Measurements from ENCODE around the gene HIBCH. TPM values are rescaled to one million over a fixed set of nuclear protein-coding genes. Genes with fewer than 3 reads are reported as not detected.

The HIBCH gene
- total RNA-seq, 1 donor from 2014 or later = 22.0 TPM

DNA sequence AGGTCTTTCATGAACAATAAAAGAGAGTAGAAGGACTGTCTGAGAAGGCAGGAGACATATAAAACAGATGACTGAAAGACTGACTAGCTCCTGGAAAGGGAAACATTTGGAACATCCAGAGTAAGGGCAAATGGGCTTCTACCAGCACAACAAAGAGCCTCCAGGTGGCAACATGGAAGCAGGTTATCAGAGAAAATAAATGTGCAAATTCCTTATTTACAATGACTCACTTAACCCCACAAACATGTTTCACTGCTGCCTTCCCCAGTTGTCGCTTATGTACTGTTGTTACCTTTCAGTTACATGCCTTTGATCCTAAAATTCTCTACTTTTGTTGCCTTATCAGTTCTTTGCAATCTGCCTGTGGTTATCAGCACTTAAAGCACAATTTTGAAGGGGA, 117.0 kb downstream of the HIBCH start:
- no peaks in the 10 kb centered on the region for H3K9me3 Mint-ChIP-seq (ENCODE audit: unreplicated experiment)
- no peak overlapping the region for H3K27ac Mint-ChIP-seq (ENCODE audit: unreplicated experiment)
- DNase-seq = no peak
- H3K27me3 Mint-ChIP-seq (ENCODE audit: unreplicated experiment) = no peaks in the 10 kb centered on the region
- no peaks in the 10 kb centered on the region for H3K4me1 Mint-ChIP-seq (ENCODE audit: low read depth, unreplicated experiment)
- TF ChIP-seq, protein P1, sequence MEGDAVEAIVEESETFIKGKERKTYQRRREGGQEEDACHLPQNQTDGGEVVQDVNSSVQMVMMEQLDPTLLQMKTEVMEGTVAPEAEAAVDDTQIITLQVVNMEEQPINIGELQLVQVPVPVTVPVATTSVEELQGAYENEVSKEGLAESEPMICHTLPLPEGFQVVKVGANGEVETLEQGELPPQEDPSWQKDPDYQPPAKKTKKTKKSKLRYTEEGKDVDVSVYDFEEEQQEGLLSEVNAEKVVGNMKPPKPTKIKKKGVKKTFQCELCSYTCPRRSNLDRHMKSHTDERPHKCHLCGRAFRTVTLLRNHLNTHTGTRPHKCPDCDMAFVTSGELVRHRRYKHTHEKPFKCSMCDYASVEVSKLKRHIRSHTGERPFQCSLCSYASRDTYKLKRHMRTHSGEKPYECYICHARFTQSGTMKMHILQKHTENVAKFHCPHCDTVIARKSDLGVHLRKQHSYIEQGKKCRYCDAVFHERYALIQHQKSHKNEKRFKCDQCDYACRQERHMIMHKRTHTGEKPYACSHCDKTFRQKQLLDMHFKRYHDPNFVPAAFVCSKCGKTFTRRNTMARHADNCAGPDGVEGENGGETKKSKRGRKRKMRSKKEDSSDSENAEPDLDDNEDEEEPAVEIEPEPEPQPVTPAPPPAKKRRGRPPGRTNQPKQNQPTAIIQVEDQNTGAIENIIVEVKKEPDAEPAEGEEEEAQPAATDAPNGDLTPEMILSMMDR (IDR thresholded peaks at IDR 0.05; ENCODE audit: partially characterized antibody, unreplicated experiment) = no peak
- H3K36me3 Mint-ChIP-seq (ENCODE audit: unreplicated experiment) = no peaks in the 10 kb centered on the region
- no peak overlapping the region for H3K4me3 Mint-ChIP-seq (ENCODE audit: unreplicated experiment)

DNA sequence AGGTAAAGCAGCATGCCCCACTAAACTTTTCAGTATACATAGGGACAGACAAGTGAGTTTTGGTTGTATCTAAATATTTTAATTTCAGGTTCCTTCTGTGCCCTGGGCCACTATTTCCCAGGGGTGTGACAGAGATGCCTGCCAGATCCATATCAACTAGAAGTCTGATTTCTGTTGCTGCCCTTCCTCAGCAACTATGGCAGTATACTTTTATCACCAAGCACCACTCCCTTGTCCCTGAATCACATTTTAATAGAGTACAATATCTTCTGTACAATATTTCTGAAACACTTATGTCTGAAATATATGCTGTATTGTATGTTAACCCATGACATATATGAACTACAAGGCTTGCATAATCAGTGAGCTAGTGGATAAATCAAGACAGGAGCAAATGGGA, 117.6 kb downstream of the HIBCH start:
- Mint-ChIP-seq H3K4me1 (ENCODE audit: low read depth, unreplicated experiment) (no peaks in the 10 kb centered on the region), H3K36me3 (ENCODE audit: unreplicated experiment) (no peaks in the 10 kb centered on the region), H3K27ac (ENCODE audit: unreplicated experiment) (no peak overlapping the region), H3K4me3 (ENCODE audit: unreplicated experiment) (no peak overlapping the region), H3K9me3 (ENCODE audit: unreplicated experiment) (no peaks in the 10 kb centered on the region), H3K27me3 (ENCODE audit: unreplicated experiment) (no peaks in the 10 kb centered on the region)
- TF ChIP-seq, protein P1 (IDR thresholded peaks at IDR 0.05; ENCODE audit: partially characterized antibody, unreplicated experiment) = no peak
- no peak for DNase-seq

DNA sequence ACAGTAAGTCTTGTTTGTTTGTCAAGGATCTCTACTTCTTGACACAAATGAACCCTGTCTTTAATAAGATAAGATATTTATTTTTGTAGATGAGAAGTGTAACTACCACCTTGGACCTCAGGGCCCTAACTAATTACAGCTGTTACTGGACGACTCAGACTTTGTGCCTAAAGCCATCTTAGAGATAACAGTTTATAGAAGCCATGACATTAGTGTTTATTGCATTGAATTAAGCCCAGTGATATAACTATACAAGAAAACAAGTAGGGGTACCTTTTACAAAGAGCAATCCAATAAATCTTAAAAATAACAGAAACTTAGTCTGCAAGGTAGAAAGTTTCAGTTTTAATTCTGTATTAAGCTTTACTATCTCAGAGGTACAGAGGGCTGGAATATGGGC, 119.0 kb downstream of the HIBCH start:
- H3K4me1 Mint-ChIP-seq (ENCODE audit: low read depth, unreplicated experiment) = no peaks in the 10 kb centered on the region
- TF ChIP-seq, protein P1 (IDR thresholded peaks at IDR 0.05; ENCODE audit: partially characterized antibody, unreplicated experiment) = no peak
- H3K9me3 Mint-ChIP-seq (ENCODE audit: unreplicated experiment) = no peaks in the 10 kb centered on the region
- H3K27me3 Mint-ChIP-seq (ENCODE audit: unreplicated experiment) = no peaks in the 10 kb centered on the region
- H3K4me3 Mint-ChIP-seq (ENCODE audit: unreplicated experiment) = no peak overlapping the region
- no peaks in the 10 kb centered on the region for H3K36me3 Mint-ChIP-seq (ENCODE audit: unreplicated experiment)
- no peak overlapping the region for H3K27ac Mint-ChIP-seq (ENCODE audit: unreplicated experiment)
- no peak for DNase-seq

DNA sequence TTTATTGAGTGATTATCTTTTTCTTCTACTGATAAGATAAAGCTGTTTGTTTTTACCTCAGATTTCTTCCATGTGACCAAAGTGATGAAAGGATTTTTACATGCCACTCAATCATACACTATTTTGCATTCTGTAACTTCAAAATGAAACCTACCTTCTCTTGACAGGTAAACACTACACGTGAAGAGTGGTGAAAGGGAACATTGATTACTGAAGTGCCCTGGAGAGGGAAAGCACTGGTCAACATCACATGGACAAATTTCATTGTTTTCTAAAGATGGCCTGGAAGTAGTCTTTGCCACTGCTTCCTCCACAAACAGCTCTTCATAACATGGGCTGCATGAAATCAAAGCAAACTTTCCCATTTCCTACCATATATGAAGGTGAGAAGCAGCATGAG, 120.1 kb downstream of the HIBCH start:
- TF ChIP-seq, protein P1 (IDR thresholded peaks at IDR 0.05; ENCODE audit: partially characterized antibody, unreplicated experiment) = no peak
- Mint-ChIP-seq H3K9me3 (ENCODE audit: unreplicated experiment) (no peaks in the 10 kb centered on the region), H3K4me3 (ENCODE audit: unreplicated experiment) (no peak overlapping the region), H3K27ac (ENCODE audit: unreplicated experiment) (no peak overlapping the region), H3K4me1 (ENCODE audit: low read depth, unreplicated experiment) (no peaks in the 10 kb centered on the region), H3K36me3 (ENCODE audit: unreplicated experiment) (no peaks in the 10 kb centered on the region), H3K27me3 (ENCODE audit: unreplicated experiment) (no peaks in the 10 kb centered on the region)
- DNase-seq = no peak

DNA sequence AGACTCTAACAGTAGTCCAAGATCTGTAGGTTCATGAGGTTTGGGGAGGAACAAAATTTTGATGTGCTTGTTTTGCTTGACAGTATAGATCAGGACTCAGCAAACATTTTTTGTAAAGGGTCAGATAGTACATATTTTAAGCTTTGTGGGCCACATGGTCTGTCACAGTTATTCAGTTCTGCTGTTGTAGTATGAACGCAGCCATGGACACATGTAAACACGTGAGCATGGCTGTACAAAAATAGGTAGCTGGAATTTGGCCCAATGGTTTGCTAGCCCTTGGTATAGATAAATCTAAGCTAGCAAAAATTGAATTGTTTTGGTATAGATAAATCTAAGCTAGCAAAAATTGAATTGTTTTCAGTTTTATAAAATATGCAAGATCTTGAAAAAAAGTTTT, 120.5 kb downstream of the HIBCH start:
- H3K36me3 Mint-ChIP-seq (ENCODE audit: unreplicated experiment) = no peaks in the 10 kb centered on the region
- H3K4me1 Mint-ChIP-seq (ENCODE audit: low read depth, unreplicated experiment) = no peaks in the 10 kb centered on the region
- no peak for DNase-seq
- no peak overlapping the region for H3K27ac Mint-ChIP-seq (ENCODE audit: unreplicated experiment)
- TF ChIP-seq, protein P1 (IDR thresholded peaks at IDR 0.05; ENCODE audit: partially characterized antibody, unreplicated experiment) = no peak
- no peaks in the 10 kb centered on the region for H3K27me3 Mint-ChIP-seq (ENCODE audit: unreplicated experiment)
- H3K4me3 Mint-ChIP-seq (ENCODE audit: unreplicated experiment) = no peak overlapping the region
- H3K9me3 Mint-ChIP-seq (ENCODE audit: unreplicated experiment) = no peaks in the 10 kb centered on the region

Data from glutamatergic neuron (in vitro differentiated cells).